Astrocyte (in vitro differentiated cells and primary cell): Measurements from ENCODE around the gene HSD11B2. TPM values are rescaled to one million over a fixed set of nuclear protein-coding genes. Genes with fewer than 3 reads are reported as not detected.

Source experiments
- DNase-seq: peaks from one replicate; pipeline ENCODE4 v3.0.0-alpha.2; 2010; ENCODE audit warnings: low read depth
- FAIRE-seq: peaks from 2 replicates; lab custom pipeline; 2011; peaks lifted over from hg19 to GRCh38; lab: Jason Lieb, UNC
- H2AFZ ChIP-seq: 2 replicates; pipeline ENCODE4 v1.6.0; 2012; ENCODE audit warnings: low read depth, low read length, inconsistent platforms
- H3K27ac ChIP-seq: 2 replicates; pipeline ENCODE4 v1.5.1; 2011; ENCODE audit warnings: low read depth, low read length, inconsistent platforms
- H3K27me3 ChIP-seq: 2 replicates; pipeline ENCODE4 v1.6.0; 2011; ENCODE audit warnings: low read length, inconsistent platforms; ENCODE audit not compliant: insufficient read depth
- H3K36me3 ChIP-seq: 2 replicates; pipeline ENCODE4 v1.5.1; 2011; ENCODE audit warnings: low read length, inconsistent platforms; ENCODE audit not compliant: insufficient read depth
- H3K4me1 ChIP-seq: 2 replicates; pipeline ENCODE4 v1.5.1; 2011; ENCODE audit warnings: low read length, inconsistent platforms; ENCODE audit not compliant: insufficient read depth
- H3K4me2 ChIP-seq: 2 replicates; pipeline ENCODE4 v1.6.0; 2012; ENCODE audit warnings: low read length, inconsistent platforms
- H3K4me3 ChIP-seq: 2 replicates; pipeline ENCODE4 v1.5.1; 2011; ENCODE audit warnings: low read depth, mild to moderate bottlenecking, low read length, inconsistent platforms; ENCODE audit not compliant: insufficient read depth
- H3K79me2 ChIP-seq: 2 replicates; pipeline ENCODE4 v1.6.0; 2012; ENCODE audit warnings: mild to moderate bottlenecking, low read length, inconsistent platforms; ENCODE audit not compliant: insufficient read depth
- H3K9ac ChIP-seq: 2 replicates; pipeline ENCODE4 v1.6.0; 2012; ENCODE audit warnings: mild to moderate bottlenecking, low read length, inconsistent platforms
- H3K9me3 ChIP-seq: 2 replicates; pipeline ENCODE4 v1.5.1; 2012; ENCODE audit warnings: low read depth, mild to moderate bottlenecking, low read length, inconsistent platforms; ENCODE audit not compliant: insufficient read depth
- H4K20me1 ChIP-seq: 2 replicates; pipeline ENCODE4 v1.6.0; 2012; ENCODE audit warnings: low read length, inconsistent platforms; ENCODE audit not compliant: insufficient read depth
- H3K27ac Mint-ChIP-seq: one replicate; pipeline ENCODE4 v1.8.0; 2021; ENCODE audit warnings: mild to moderate bottlenecking, mixed read lengths; ENCODE audit not compliant: unreplicated experiment
- H3K27me3 Mint-ChIP-seq: one replicate; pipeline ENCODE4 v1.8.0; 2021; ENCODE audit warnings: low read depth, mixed read lengths; ENCODE audit not compliant: unreplicated experiment
- H3K36me3 Mint-ChIP-seq: one replicate; pipeline ENCODE4 v1.8.0; 2021; ENCODE audit warnings: low read depth, mixed read lengths; ENCODE audit not compliant: unreplicated experiment
- H3K4me1 Mint-ChIP-seq: one replicate; pipeline ENCODE4 v1.8.0; 2021; ENCODE audit warnings: low read depth, mixed read lengths; ENCODE audit not compliant: unreplicated experiment
- H3K4me3 Mint-ChIP-seq: one replicate; pipeline ENCODE4 v1.8.0; 2021; ENCODE audit warnings: mild to moderate bottlenecking, moderate library complexity, mixed read lengths; ENCODE audit not compliant: unreplicated experiment
- H3K9me3 Mint-ChIP-seq: one replicate; pipeline ENCODE4 v1.8.0; 2021; ENCODE audit warnings: mild to moderate bottlenecking, mixed read lengths; ENCODE audit not compliant: unreplicated experiment
- EZH2 ChIP-seq: IDR thresholded peaks from 2 replicates; pipeline ENCODE4 v1.6.1; 2012; ENCODE audit warnings: mild to moderate bottlenecking, low read length, inconsistent platforms; ENCODE audit not compliant: insufficient read depth
- total RNA-seq: library from RNA; stranded (reverse); gene quantifications from 2 replicates; pipeline ENCODE4 v1.2.1, GENCODE V29; 2021
- TF ChIP-seq, protein P1 (sequence below): IDR thresholded peaks from 2 replicates; pipeline ENCODE4 v1.5.1; 2011; ENCODE audit warnings: low read depth, mild to moderate bottlenecking, inconsistent platforms, low read length, moderate library complexity; ENCODE audit not compliant: insufficient read depth

The HSD11B2 gene
- total RNA-seq, 1 donor from 2014 or later = not detected

DNA sequence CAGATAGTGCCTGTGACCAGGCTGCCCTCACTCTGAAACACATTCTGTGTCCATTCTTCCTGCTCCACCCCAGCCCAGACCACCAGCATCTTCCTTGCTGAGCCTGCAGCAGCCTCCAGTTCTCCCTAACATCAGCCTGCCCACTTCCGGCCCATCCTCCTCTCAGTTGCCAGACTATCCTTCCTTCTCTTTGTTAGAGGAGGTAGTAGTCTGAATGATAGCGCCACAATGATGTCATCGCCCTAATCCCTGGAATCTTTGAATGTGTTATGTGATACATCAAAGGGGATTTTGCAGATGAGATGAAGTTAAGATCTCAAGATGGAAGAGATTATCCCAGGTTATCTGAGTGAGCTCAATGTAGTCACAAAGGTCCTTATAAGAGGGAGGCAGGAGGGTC is 11.4 kb upstream of the HSD11B2 start:
- Histone ChIP-seq H3K79me2 (no peaks in the 10 kb centered on the region), H4K20me1 (no peaks in the 10 kb centered on the region), H3K27me3 (peaks cover 10% of the 10 kb centered on the region), H3K4me3 (no peak overlapping the region), H3K36me3 (no peaks in the 10 kb centered on the region), H3K4me2 (no peak overlapping the region), H3K9ac (no peak overlapping the region), H2AFZ (peak overlapping the region; percentile 20), H3K4me1 (peaks cover 4% of the 10 kb centered on the region), H3K9me3 (no peaks in the 10 kb centered on the region), H3K27ac (no peak overlapping the region)
- Mint-ChIP-seq H3K27ac (no peak overlapping the region), H3K4me3 (no peak overlapping the region), H3K9me3 (no peaks in the 10 kb centered on the region), H3K36me3 (no peaks in the 10 kb centered on the region), H3K27me3 (peaks cover 26% of the 10 kb centered on the region), H3K4me1 (peaks cover 2% of the 10 kb centered on the region)
- no peak for FAIRE-seq
- TF ChIP-seq, protein P1, sequence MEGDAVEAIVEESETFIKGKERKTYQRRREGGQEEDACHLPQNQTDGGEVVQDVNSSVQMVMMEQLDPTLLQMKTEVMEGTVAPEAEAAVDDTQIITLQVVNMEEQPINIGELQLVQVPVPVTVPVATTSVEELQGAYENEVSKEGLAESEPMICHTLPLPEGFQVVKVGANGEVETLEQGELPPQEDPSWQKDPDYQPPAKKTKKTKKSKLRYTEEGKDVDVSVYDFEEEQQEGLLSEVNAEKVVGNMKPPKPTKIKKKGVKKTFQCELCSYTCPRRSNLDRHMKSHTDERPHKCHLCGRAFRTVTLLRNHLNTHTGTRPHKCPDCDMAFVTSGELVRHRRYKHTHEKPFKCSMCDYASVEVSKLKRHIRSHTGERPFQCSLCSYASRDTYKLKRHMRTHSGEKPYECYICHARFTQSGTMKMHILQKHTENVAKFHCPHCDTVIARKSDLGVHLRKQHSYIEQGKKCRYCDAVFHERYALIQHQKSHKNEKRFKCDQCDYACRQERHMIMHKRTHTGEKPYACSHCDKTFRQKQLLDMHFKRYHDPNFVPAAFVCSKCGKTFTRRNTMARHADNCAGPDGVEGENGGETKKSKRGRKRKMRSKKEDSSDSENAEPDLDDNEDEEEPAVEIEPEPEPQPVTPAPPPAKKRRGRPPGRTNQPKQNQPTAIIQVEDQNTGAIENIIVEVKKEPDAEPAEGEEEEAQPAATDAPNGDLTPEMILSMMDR = no peak
- TF ChIP-seq EZH2 = no peak
- no peak for DNase-seq

GRCh38 chr16:67419931-67420330 is 11.0 kb upstream of the HSD11B2 start:
- no peaks in the 10 kb centered on the region for H3K79me2 ChIP-seq
- FAIRE-seq = no peak
- no peak overlapping the region for H3K27ac Mint-ChIP-seq
- peaks cover 15% of the 10 kb centered on the region for H3K27me3 ChIP-seq
- no peak overlapping the region for H3K9ac ChIP-seq
- no peak for DNase-seq
- H3K4me2 ChIP-seq = no peak overlapping the region
- no peaks in the 10 kb centered on the region for H3K36me3 ChIP-seq
- no peak for TF ChIP-seq EZH2
- TF ChIP-seq, protein P1 = no peak
- no peaks in the 10 kb centered on the region for H3K9me3 Mint-ChIP-seq
- H2AFZ ChIP-seq = no peak overlapping the region
- peaks cover 2% of the 10 kb centered on the region for H3K4me1 Mint-ChIP-seq
- peaks cover 29% of the 10 kb centered on the region for H3K27me3 Mint-ChIP-seq
- H3K4me1 ChIP-seq = peaks cover 4% of the 10 kb centered on the region
- no peak overlapping the region for H3K27ac ChIP-seq
- H3K36me3 Mint-ChIP-seq = no peaks in the 10 kb centered on the region
- H3K4me3 Mint-ChIP-seq = no peak overlapping the region
- H3K9me3 ChIP-seq = no peaks in the 10 kb centered on the region
- no peaks in the 10 kb centered on the region for H4K20me1 ChIP-seq
- H3K4me3 ChIP-seq = no peak overlapping the region

DNA sequence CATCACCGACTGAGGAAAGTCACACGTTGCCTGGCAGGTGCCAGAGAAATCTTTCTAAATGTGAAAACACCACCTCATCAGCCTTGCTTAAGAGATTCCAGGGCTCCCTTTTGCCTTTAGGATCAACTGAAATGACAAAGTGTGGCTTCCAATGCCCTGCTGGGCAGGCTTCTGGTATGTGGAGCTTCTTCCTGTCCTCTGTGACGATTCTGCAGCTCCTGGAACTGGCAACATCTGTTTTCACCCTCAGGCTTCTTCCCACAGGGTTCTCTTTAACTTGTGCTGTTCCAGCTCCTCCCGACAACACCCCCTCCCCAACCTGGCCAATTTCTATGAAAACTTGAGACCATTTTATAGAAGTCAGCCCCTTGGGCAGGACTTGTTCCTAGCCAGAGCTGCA is 9.9 kb upstream of the HSD11B2 start:
- TF ChIP-seq, protein P1 = no peak
- no peak for TF ChIP-seq EZH2
- H3K4me3 ChIP-seq = no peak overlapping the region
- H3K79me2 ChIP-seq = no peaks in the 10 kb centered on the region
- no peak overlapping the region for H2AFZ ChIP-seq
- H3K4me1 ChIP-seq = no peaks in the 10 kb centered on the region
- no peak for FAIRE-seq
- no peak overlapping the region for H3K9ac ChIP-seq
- H3K27me3 Mint-ChIP-seq = peaks cover 35% of the 10 kb centered on the region
- no peak overlapping the region for H3K27ac Mint-ChIP-seq
- H3K9me3 Mint-ChIP-seq = no peaks in the 10 kb centered on the region
- no peaks in the 10 kb centered on the region for H4K20me1 ChIP-seq
- H3K9me3 ChIP-seq = no peaks in the 10 kb centered on the region
- no peak overlapping the region for H3K4me2 ChIP-seq
- H3K4me3 Mint-ChIP-seq = no peak overlapping the region
- DNase-seq = no peak
- no peaks in the 10 kb centered on the region for H3K36me3 Mint-ChIP-seq
- H3K4me1 Mint-ChIP-seq = peaks cover 2% of the 10 kb centered on the region
- H3K36me3 ChIP-seq = no peaks in the 10 kb centered on the region
- H3K27me3 ChIP-seq = peaks cover 18% of the 10 kb centered on the region
- no peak overlapping the region for H3K27ac ChIP-seq
